Thymus (tissue), 11 donors: ENCODE measurements around the gene MBP. TPM values are rescaled to one million over a fixed set of nuclear protein-coding genes. Genes with fewer than 3 reads are reported as not detected.

Experiments used
- DNase-seq, 9 donors: peaks; one replicate each; pipeline ENCODE4 v3.0.0-alpha.2; 2013; ENCODE audit warnings: low spot score in 9 of 9, low read depth in 6 of 9, missing footprints in 1 of 9
- H3K27ac ChIP-seq, 2 donors: one replicate each; pipeline ENCODE4 v1.5.1; 2013; ENCODE audit warnings: control low read depth in 1 of 2, low read depth in 1 of 2, low read length in 1 of 2, mild to moderate bottlenecking in 1 of 2, moderate library complexity in 1 of 2
- H3K27me3 ChIP-seq, 2 donors: one replicate each; pipeline ENCODE4 v1.5.1; 2013; ENCODE audit warnings: low read length in 1 of 2; ENCODE audit not compliant: control insufficient read depth in 2 of 2, insufficient read depth in 1 of 2
- H3K36me3 ChIP-seq, 2 donors: one replicate each; pipeline ENCODE4 v1.5.1; 2013; ENCODE audit warnings: low read length in 1 of 2, mild to moderate bottlenecking in 1 of 2, moderate library complexity in 1 of 2; ENCODE audit not compliant: control insufficient read depth in 2 of 2, insufficient read depth in 2 of 2
- H3K4me1 ChIP-seq, 2 donors: one replicate each; pipeline ENCODE4 v1.5.1; 2013; ENCODE audit warnings: low read length in 2 of 2; ENCODE audit not compliant: control insufficient read depth in 2 of 2, insufficient read depth in 2 of 2
- H3K4me3 ChIP-seq, 2 donors: one replicate each; pipeline ENCODE4 v1.5.1; 2013; ENCODE audit warnings: low read length in 2 of 2, control low read depth in 1 of 2, mild to moderate bottlenecking in 1 of 2
- H3K9me3 ChIP-seq, 2 donors: one replicate each; pipeline ENCODE4 v1.5.1; 2013; ENCODE audit warnings: low read length in 1 of 2, mild to moderate bottlenecking in 1 of 2; ENCODE audit not compliant: control insufficient read depth in 2 of 2, insufficient read depth in 1 of 2
- WGBS: extraction: QIAGEN DNeasy Blood & Tissue Kit; methylation state at CpG from one replicate; pipeline ENCODE4 v1.1.7; 2013; 5-methylcytosine and 5-hydroxymethylcytosine counted together
- polyA plus RNA-seq: library from polyadenylated mRNA; stranded (reverse); fragments of 200-250 nt; gene quantifications from one replicate; pipeline ENCODE4 v1.2.3, GENCODE V29; 2013
- total RNA-seq: library from RNA; stranded (reverse); fragments of 120-200 nt; gene quantifications from one replicate; pipeline ENCODE4 v1.2.4, GENCODE V29; 2013
- donor health status: healthy.

Gene MBP
- total and polyA plus RNA-seq, 2 donors = 16.1 to 16.3 TPM

GRCh38 chr18:77078690-77079070 lies 53.9 kb downstream of the MBP start:
- no peaks in the 10 kb centered on the region for H3K27me3 ChIP-seq
- no peak overlapping the region for H3K4me3 ChIP-seq
- WGBS = 98% methylated on average over 5 of the region's 5 CpGs
- H3K36me3 ChIP-seq = peaks cover 0 to 3% of the 10 kb centered on the region in 2 donors
- no peak for DNase-seq
- no peaks in the 10 kb centered on the region for H3K9me3 ChIP-seq
- no peak overlapping the region for H3K27ac ChIP-seq
- peaks cover 0 to 3% of the 10 kb centered on the region in 2 donors for H3K4me1 ChIP-seq

- 96% methylated on average over 16 of the region's 16 CpGs for WGBS
- H3K36me3 ChIP-seq = peaks cover 0 to 3% of the 10 kb centered on the region in 2 donors
- no peak for DNase-seq
- peaks cover 3% of the 10 kb centered on the region in 2 donors for H3K4me1 ChIP-seq
- no peak overlapping the region for H3K27ac ChIP-seq
- H3K27me3 ChIP-seq = no peaks in the 10 kb centered on the region
- H3K4me3 ChIP-seq = no peak overlapping the region
- H3K9me3 ChIP-seq = no peaks in the 10 kb centered on the region
Measured at GRCh38 chr18:77077941-77078689, 54.5 kb downstream of the MBP start.

- Histone ChIP-seq H3K4me3 (no peak overlapping the region), H3K27ac (no peak overlapping the region), H3K9me3 (no peaks in the 10 kb centered on the region), H3K4me1 (peaks cover 3 to 7% of the 10 kb centered on the region in 2 donors), H3K27me3 (no peaks in the 10 kb centered on the region), H3K36me3 (peaks cover 0 to 3% of the 10 kb centered on the region in 2 donors)
- WGBS = 96% methylated on average over 7 of the region's 7 CpGs
- no peak for DNase-seq
Measured at GRCh38 chr18:77077401-77077800, 55.2 kb downstream of the MBP start.

GRCh38 chr18:77076111-77076510 lies 56.5 kb downstream of the MBP start:
- H3K36me3 ChIP-seq = peaks cover 0 to 3% of the 10 kb centered on the region in 2 donors
- no peaks in the 10 kb centered on the region for H3K9me3 ChIP-seq
- H3K4me3 ChIP-seq = no peak overlapping the region
- H3K27me3 ChIP-seq = no peaks in the 10 kb centered on the region
- no peak overlapping the region for H3K27ac ChIP-seq
- 91% methylated on average over 9 of the region's 9 CpGs for WGBS
- no peak for DNase-seq
- H3K4me1 ChIP-seq = peaks cover 6 to 18% of the 10 kb centered on the region in 2 donors

GRCh38 chr18:77074431-77074830 lies 58.2 kb downstream of the MBP start:
- H3K4me1 ChIP-seq = peaks cover 6 to 28% of the 10 kb centered on the region in 2 donors
- no peak overlapping the region for H3K4me3 ChIP-seq
- 95% methylated on average over 7 of the region's 7 CpGs for WGBS
- H3K9me3 ChIP-seq = no peaks in the 10 kb centered on the region
- H3K27me3 ChIP-seq = no peaks in the 10 kb centered on the region
- H3K36me3 ChIP-seq = peaks cover 0 to 6% of the 10 kb centered on the region in 2 donors
- DNase-seq = no peak
- H3K27ac ChIP-seq = no peak overlapping the region

GRCh38 chr18:77073336-77074093 lies 59.1 kb downstream of the MBP start:
- no peaks in the 10 kb centered on the region for H3K9me3 ChIP-seq
- DNase-seq = no peak
- 94% methylated on average over 9 of the region's 9 CpGs for WGBS
- peaks cover 6 to 35% of the 10 kb centered on the region in 2 donors for H3K4me1 ChIP-seq
- H3K27ac ChIP-seq = no peak overlapping the region
- no peak overlapping the region for H3K4me3 ChIP-seq
- H3K27me3 ChIP-seq = no peaks in the 10 kb centered on the region
- peaks cover 0 to 6% of the 10 kb centered on the region in 2 donors for H3K36me3 ChIP-seq

- H3K36me3 ChIP-seq = peaks cover 0 to 4% of the 10 kb centered on the region in 2 donors
- DNase-seq = no peak
- H3K4me1 ChIP-seq = peaks cover 11 to 45% of the 10 kb centered on the region in 2 donors
- no peaks in the 10 kb centered on the region for H3K9me3 ChIP-seq
- peak overlapping the region; percentile 8 to 77 for H3K27ac ChIP-seq
- H3K4me3 ChIP-seq = no peak overlapping the region
- peaks cover 0 to 3% of the 10 kb centered on the region in 2 donors for H3K27me3 ChIP-seq
- 96% methylated on average over 7 of the region's 7 CpGs for WGBS
Measured at GRCh38 chr18:77072566-77072965, 60.0 kb downstream of the MBP start.

DNA sequence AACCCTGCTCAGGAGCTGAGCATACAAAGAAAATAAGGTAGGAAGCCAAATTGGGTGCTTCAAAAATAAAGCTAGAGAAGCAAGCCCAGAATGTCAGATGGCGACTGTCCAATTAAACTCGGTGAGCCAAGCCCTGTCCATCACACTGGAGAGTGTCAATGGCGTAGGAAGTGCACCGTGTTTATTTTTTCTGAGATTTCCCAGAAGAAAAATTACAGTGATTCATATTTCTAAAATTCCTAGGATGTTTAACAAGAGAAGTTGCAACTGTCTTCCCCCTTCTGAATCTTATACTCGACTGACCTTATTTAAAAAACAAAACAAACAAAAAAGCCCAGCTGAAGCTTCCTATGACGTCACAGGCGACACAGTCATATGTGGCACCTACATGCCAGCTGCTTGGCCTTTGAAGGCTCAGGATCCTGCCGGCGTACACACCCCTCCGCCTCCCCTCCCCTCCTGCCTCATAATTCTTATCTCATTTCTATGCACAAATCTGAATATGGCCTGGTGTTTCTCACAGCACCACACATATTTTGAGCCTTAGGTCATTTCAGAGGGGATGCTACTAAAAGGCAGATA lies 60.8 kb downstream of the MBP start:
- H3K9me3 ChIP-seq = no peaks in the 10 kb centered on the region
- DNase-seq = peak in 7 of 9 donors; percentile 68 to 92 (median 81)
- peaks cover 11 to 52% of the 10 kb centered on the region in 2 donors for H3K4me1 ChIP-seq
- WGBS = 75% methylated on average over 10 of the region's 10 CpGs
- peaks cover 0 to 9% of the 10 kb centered on the region in 2 donors for H3K27me3 ChIP-seq
- H3K27ac ChIP-seq = peak overlapping the region; percentile 74 to 77
- H3K36me3 ChIP-seq = peaks cover 0 to 3% of the 10 kb centered on the region in 2 donors
- H3K4me3 ChIP-seq = no peak overlapping the region

GRCh38 chr18:77071061-77071460 lies 61.5 kb downstream of the MBP start:
- no peak for DNase-seq
- H3K27me3 ChIP-seq = peaks cover 0 to 11% of the 10 kb centered on the region in 2 donors
- no peaks in the 10 kb centered on the region for H3K9me3 ChIP-seq
- H3K36me3 ChIP-seq = peaks cover 0 to 3% of the 10 kb centered on the region in 2 donors
- H3K27ac ChIP-seq = peak overlapping the region in 1 of 2 donors; percentile 77
- WGBS = 93% methylated on average over 2 of the region's 2 CpGs
- H3K4me3 ChIP-seq = no peak overlapping the region
- peaks cover 11 to 58% of the 10 kb centered on the region in 2 donors for H3K4me1 ChIP-seq
